GM12878 (cell line): ENCODE measurements around the gene DPF3. TPM values are rescaled to one million over a fixed set of nuclear protein-coding genes. Genes with fewer than 3 reads are reported as not detected.

Source experiments
- ATAC-seq: fragments of 200-7000 bp; cut with Tn5 transposase; 3 replicates; pipeline ENCODE4 v1.9.1; 2020; ENCODE audit warnings: mild to moderate bottlenecking, moderate library complexity
- BruUV-seq: library from RNA; stranded (reverse); fragments of 400-500 nt; replicated peaks from 2 replicates; lab custom pipeline; 2021; lab: Mats Ljungman, UMichigan
- CTCF ChIA-PET: fragments of 300-600 bp; sonication (Branson Sonifier 250); formaldehyde crosslinking; extraction: SDS; loops from one replicate; lab custom pipeline; 2021; ENCODE audit warnings: inconsistent platforms; lab: Yijun Ruan, JAX
- POLR2A ChIA-PET: fragments of 350-600 bp; formaldehyde crosslinking; extraction: SDS; loops from one replicate; lab custom pipeline; 2021; ENCODE audit warnings: inconsistent platforms; lab: Charles Lee
- RAD21 ChIA-PET: fragments of 300-600 bp; sonication (Branson Sonifier 250); formaldehyde crosslinking; loops from one replicate; lab custom pipeline; 2023; ENCODE audit warnings: antibody characterized with exemption; ENCODE audit not compliant: unreplicated experiment; lab: Charles Lee
- SMC1A ChIA-PET: fragments of 300-600 bp; sonication (Branson Sonifier 250); formaldehyde crosslinking; loops from one replicate; lab custom pipeline; 2023; ENCODE audit not compliant: unreplicated experiment, uncharacterized antibody; lab: Charles Lee
- DNase-seq: peaks from one replicate; pipeline ENCODE4 v3.0.0-alpha.2; 2011; ENCODE audit warnings: low read depth, low spot score
- FAIRE-seq: peaks from 3 replicates; lab custom pipeline; 2011; peaks lifted over from hg19 to GRCh38; lab: Jason Lieb, UNC
- H2AFZ ChIP-seq: 2 replicates; pipeline ENCODE4 v1.6.0; 2011; ENCODE audit warnings: low read depth, low read length, control low read depth; ENCODE audit not compliant: control insufficient read depth
- H3K27ac ChIP-seq: 2 replicates; pipeline ENCODE4 v1.5.1; 2011; ENCODE audit warnings: control low read depth; ENCODE audit not compliant: control insufficient read depth, insufficient read depth
- H3K27me3 ChIP-seq, 2 experiments: replicated peaks in 1 of 2; 2 replicates each; pipeline versions ENCODE4 v1.6.0 to v1.6.1; 2011; ENCODE audit warnings: low read length in 1 of 2; ENCODE audit not compliant: control insufficient read depth in 2 of 2, insufficient read depth in 2 of 2
- H3K36me3 ChIP-seq, 2 experiments: 2 replicates each; pipeline ENCODE4 v1.5.1; 2011; ENCODE audit warnings: low read length in 1 of 2; ENCODE audit not compliant: control insufficient read depth in 2 of 2, insufficient read depth in 2 of 2
- H3K4me1 ChIP-seq: 2 replicates; pipeline ENCODE4 v1.6.1; 2011; ENCODE audit warnings: mild to moderate bottlenecking, low read length, moderate library complexity, mixed read lengths; ENCODE audit not compliant: control insufficient read depth, insufficient read depth
- H3K4me2 ChIP-seq: 2 replicates; pipeline ENCODE4 v1.6.0; 2011; ENCODE audit warnings: control low read depth; ENCODE audit not compliant: control insufficient read depth, insufficient read depth
- H3K4me3 ChIP-seq: fragments of 200-600 bp; sonication (generic); 2 replicates; pipeline ENCODE4 v1.5.1; 2016
- H3K79me2 ChIP-seq: 2 replicates; pipeline ENCODE4 v1.6.0; 2011; ENCODE audit warnings: low read length; ENCODE audit not compliant: control insufficient read depth, insufficient read depth
- H3K9ac ChIP-seq: 2 replicates; pipeline ENCODE4 v1.8.0; 2011; ENCODE audit warnings: low read length, control low read depth, mixed read lengths; ENCODE audit not compliant: control insufficient read depth, insufficient read depth
- H3K9me3 ChIP-seq: replicated peaks from 3 replicates; pipeline ENCODE4 v1.5.1; 2011; ENCODE audit warnings: mild to moderate bottlenecking, low read length; ENCODE audit not compliant: control insufficient read depth, insufficient read depth
- H4K20me1 ChIP-seq: 2 replicates; pipeline ENCODE4 v1.6.0; 2011; ENCODE audit not compliant: control insufficient read depth, insufficient read depth
- CBFB ChIP-seq: IDR thresholded peaks from 2 replicates; pipeline ENCODE4 v1.6.1; 2016; ENCODE audit warnings: antibody characterized with exemption, low read depth
- CBX3 ChIP-seq: fragments of 200-600 bp; sonication (generic); IDR thresholded peaks from 2 replicates; pipeline ENCODE4 v1.6.1; 2016; ENCODE audit warnings: low read depth, borderline replicate concordance
- CBX5 ChIP-seq: sonication (generic); IDR thresholded peaks from 2 replicates; pipeline ENCODE4 v1.6.1; 2016; ENCODE audit warnings: low read depth, moderate library complexity, mild to moderate bottlenecking, inconsistent platforms
- JUNB ChIP-seq: IDR thresholded peaks from 2 replicates; pipeline ENCODE4 v1.6.1; 2016; ENCODE audit warnings: antibody characterized with exemption, mild to moderate bottlenecking
- MEF2B ChIP-seq: fragments of 450-650 bp; IDR thresholded peaks from 2 replicates; pipeline ENCODE4 v1.6.1; 2018; ENCODE audit warnings: mild to moderate bottlenecking, moderate library complexity; ENCODE audit not compliant: partially characterized antibody, poor library complexity, severe bottlenecking
- MXI1 ChIP-seq: fragments of 150-350 bp; IDR thresholded peaks from 2 replicates; pipeline ENCODE4 v1.6.1; 2011; ENCODE audit warnings: low read depth, mild to moderate bottlenecking, inconsistent platforms, low read length, improper control_type of control experiment
- SPI1 ChIP-seq: IDR thresholded peaks from 2 replicates; pipeline ENCODE4 v1.6.1; 2011; ENCODE audit warnings: low read depth, mild to moderate bottlenecking, low read length, moderate library complexity, borderline replicate concordance; ENCODE audit not compliant: insufficient read depth
- ZBTB4 ChIP-seq: fragments of 450-650 bp; formaldehyde crosslinking; IDR thresholded peaks from 2 replicates; pipeline ENCODE4 v1.4.0; 2022; ENCODE audit warnings: mild to moderate bottlenecking, moderate library complexity
- ZNF207 ChIP-seq: fragments of 450-650 bp; IDR thresholded peaks from 2 replicates; pipeline ENCODE4 v1.6.1; 2014; ENCODE audit warnings: antibody characterized with exemption, mild to moderate bottlenecking, borderline replicate concordance
- WGBS: methylation state at CpG from one replicate; pipeline ENCODE4 v1.1.6; 2016; ENCODE audit warnings: low lambda C conversion rate; ENCODE audit not compliant: insufficient replicate concordance, insufficient coverage; ENCODE audit errors: missing lambda C conversion rate; 5-methylcytosine and 5-hydroxymethylcytosine counted together
- in situ Hi-C: fragments of 300-500 bp; cut with MboI; formaldehyde crosslinking; loops from 9 replicates; pipeline ENCODE4 v1.14.3; 2018; ENCODE audit warnings: mixed read lengths
- intact Hi-C: fragments of 100-400 bp; cut with micrococcal nuclease; formaldehyde crosslinking; loops from one replicate; pipeline ENCODE4 v1.14.2; 2022; ENCODE audit not compliant: unreplicated experiment
- polyA plus RNA-seq, 11 experiments: library from polyadenylated mRNA; depleted of rRNA in 4 of 11; unstranded in 6 of 11; stranded (reverse) in 5 of 11; fragments of >200 nt; fragmentation: Nextera tagmentation in 4 of 11; fragmentation: Illumina TruSeq in 1 of 11; extraction: Ambion mirVana in 4 of 11; extraction: Trizol in 1 of 11; gene quantifications; 1 replicate in 1 of 11; 2 replicates in 10 of 11; pipeline versions ENCODE4 v1.2.1 to v1.2.3, GENCODE V29; 2011 to 2016; ENCODE audit warnings: inconsistent platforms in 2 of 11, missing spikeins in 2 of 11, low read depth in 1 of 11
- total RNA-seq, 4 experiments: library from RNA; depleted of rRNA in 3 of 4; stranded (reverse); fragments of >200 nt in 3 of 4; fragmentation: Illumina TruSeq in 1 of 4; extraction: Trizol in 1 of 4; gene quantifications; 2 replicates each; pipeline versions ENCODE4 v1.2.1 to v1.2.3, GENCODE V29; 2013 to 2021

DPF3 gene
- total and polyA plus RNA-seq, 10 of the 15 experiments (the other 5 are each of a cell fraction or from before 2014, with no cell fraction given) = 0.69 to 8.0 (median 2.2) TPM

- no peak overlapping the region for H2AFZ ChIP-seq
- H3K79me2 ChIP-seq = no peaks in the 10 kb centered on the region
- H3K4me2 ChIP-seq = no peak overlapping the region
- WGBS = 100% methylated on average over 1 of the region's 1 CpG
- ChIA-PET SMC1A (no interaction called here), RAD21 (no interaction called here), POLR2A (no interaction called here), CTCF (no interaction called here)
- in situ Hi-C loops (no loop called here), intact Hi-C loops (no loop called here)
- no peaks in the 10 kb centered on the region for H3K4me1 ChIP-seq
- no peak for ATAC-seq
- no peaks in the 10 kb centered on the region for H4K20me1 ChIP-seq
- no peak overlapping the region for H3K27ac ChIP-seq
- no peaks in the 10 kb centered on the region for H3K36me3 ChIP-seq
- BruUV-seq = no TSS peak
- H3K27me3 ChIP-seq = no peaks in the 10 kb centered on the region; a peak in 2 of 4 replicates
- no peak overlapping the region for H3K9ac ChIP-seq
- no peak overlapping the region for H3K4me3 ChIP-seq
- TF ChIP-seq SPI1 (peak; percentile 14; the same call in 1 of the 2 replicates), CBX5 (no peak)
- FAIRE-seq = no peak
- no peak for DNase-seq
- no peaks in the 10 kb centered on the region for H3K9me3 ChIP-seq
Observed at GRCh38 chr14:72574715-72575114, 319.2 kb downstream of the DPF3 start.

GRCh38 chr14:72573725-72574417, 320.0 kb downstream of the DPF3 start:
- Histone ChIP-seq H3K9me3 (no peaks in the 10 kb centered on the region), H3K4me1 (no peaks in the 10 kb centered on the region), H4K20me1 (no peaks in the 10 kb centered on the region), H3K4me2 (no peak overlapping the region), H2AFZ (no peak overlapping the region), H3K4me3 (no peak overlapping the region), H3K9ac (no peak overlapping the region), H3K79me2 (no peaks in the 10 kb centered on the region), H3K36me3 (no peaks in the 10 kb centered on the region), H3K27ac (no peak overlapping the region), H3K27me3 (no peaks in the 10 kb centered on the region; a peak in 2 of 4 replicates)
- CTCF ChIA-PET = interaction anchor here (1.2 kb wide), 1 partner anchor 57 kb away, joined by 3 read pairs; no protein-coding TSS in a partner anchor
- in situ Hi-C loops = no loop called here
- intact Hi-C loops = no loop called here
- POLR2A ChIA-PET = no interaction called here
- BruUV-seq = no TSS peak
- DNase-seq = no peak
- no peak for FAIRE-seq
- SMC1A ChIA-PET = interaction anchor here (1.1 kb wide), 2 partner anchors 14 to 44 kb away, joined by 3 to 7 read pairs; no protein-coding TSS in a partner anchor
- ATAC-seq = no peak
- WGBS = 64% methylated on average over 9 of the region's 9 CpGs
- RAD21 ChIA-PET = no interaction called here
- TF ChIP-seq MEF2B = no peak
- no peak for TF ChIP-seq MXI1
- TF ChIP-seq JUNB = no peak
- no peak for TF ChIP-seq CBFB
- TF ChIP-seq ZBTB4 (CRISPR knock-in tag) = no peak
- TF ChIP-seq CBX3 = no peak
- no peak for TF ChIP-seq ZNF207
